Left ventricle myocardium superior (tissue), 1 donor: ENCODE data around the gene BCAM. TPM values are rescaled to one million over a fixed set of nuclear protein-coding genes. Genes with fewer than 3 reads are reported as not detected.

ENCODE experiments used
- ATAC-seq: fragments of 200-7000 bp; cut with Tn5 transposase; one replicate; pipeline ENCODE4 v1.9.1; 2020; ENCODE audit warnings: mild to moderate bottlenecking, moderate library complexity
- DNase-seq: peaks from one replicate; pipeline ENCODE4 v3.0.0-alpha.2; 2020
- intact Hi-C: fragments of 100-400 bp; cut with micrococcal nuclease; formaldehyde crosslinking; loops from one replicate; pipeline ENCODE4 v1.11.0; 2022
- total RNA-seq: library from RNA; stranded (reverse); fragmentation: NEBNext Ultra II Directional; extraction: Animal tissue kit (Norgen Biotek cat#: 25700); gene quantifications from one replicate; pipeline ENCODE4 v1.2.1, GENCODE V29; 2021
- donor health status: DM: no; HTN: yes; CAD: no; lungs with severe emphysema.

BCAM gene
- total RNA-seq, 1 donor from 2014 or later: 85.5 TPM

- DNase-seq (no peak), ATAC-seq (no peak)
- intact Hi-C loops: no loop called here
Measured at GRCh38 chr19:44785993-44786392, 22.9 kb upstream of the BCAM start.

GRCh38 chr19:44788971-44789370 lies 19.9 kb upstream of the BCAM start:
- no peak for DNase-seq
- intact Hi-C loops: no loop called here
- no peak for ATAC-seq

- ATAC-seq: no peak
- no peak for DNase-seq
- intact Hi-C loops: no loop called here
Measured at GRCh38 chr19:44789943-44790483, 18.9 kb upstream of the BCAM start.

GRCh38 chr19:44792281-44792680 lies 16.6 kb upstream of the BCAM start:
- ATAC-seq (no peak), DNase-seq (no peak)
- intact Hi-C loops: no loop called here

GRCh38 chr19:44794610-44795009 lies 14.3 kb upstream of the BCAM start:
- ATAC-seq (no peak), DNase-seq (no peak)
- intact Hi-C loops: loop anchor here (5.0 kb wide), 1 partner anchor 48 kb away; no protein-coding TSS in a partner anchor

GRCh38 chr19:44795398-44795987 lies 13.4 kb upstream of the BCAM start:
- ATAC-seq (no peak), DNase-seq (no peak)
- intact Hi-C loops: loop anchor here (5.0 kb wide), 1 partner anchor 47 kb away; no protein-coding TSS in a partner anchor

GRCh38 chr19:44796701-44797115 lies 12.2 kb upstream of the BCAM start:
- ATAC-seq (peak; percentile 91), DNase-seq (peak; percentile 66)
- intact Hi-C loops: loop anchor here (5.0 kb wide), 1 partner anchor 46 kb away; no protein-coding TSS in a partner anchor

- intact Hi-C loops: loop anchor here (5.0 kb wide), 1 partner anchor 43 kb away; no protein-coding TSS in a partner anchor
- ATAC-seq (no peak), DNase-seq (no peak)
Measured at GRCh38 chr19:44799627-44800346, 9.1 kb upstream of the BCAM start.

- intact Hi-C loops: no loop called here
- DNase-seq: peak; percentile 93
- ATAC-seq: peak; percentile 86
Measured at GRCh38 chr19:44800461-44800860, 8.4 kb upstream of the BCAM start.

- intact Hi-C loops: no loop called here
- DNase-seq: no peak
- ATAC-seq: no peak
Measured at GRCh38 chr19:44803442-44804428, 5.2 kb upstream of the BCAM start.

GRCh38 chr19:44806291-44806690 lies 2.6 kb upstream of the BCAM start:
- DNase-seq (no peak), ATAC-seq (no peak)
- intact Hi-C loops: no loop called here

- no peak for DNase-seq
- intact Hi-C loops: no loop called here
- no peak for ATAC-seq
Measured at GRCh38 chr19:44807162-44807561, 1.7 kb upstream of the BCAM start.

- DNase-seq (peak; percentile 50), ATAC-seq (peak; percentile 67)
- intact Hi-C loops: no loop called here
Measured at GRCh38 chr19:44807652-44808462, 1.0 kb upstream of the BCAM start.

GRCh38 chr19:44809577-44810233 lies 802 bp downstream of the BCAM start:
- ATAC-seq (peak; percentile 20), DNase-seq (no peak)
- intact Hi-C loops: no loop called here

GRCh38 chr19:44810234-44811121 lies 1.6 kb downstream of the BCAM start:
- DNase-seq: no peak
- no peak for ATAC-seq
- intact Hi-C loops: no loop called here

GRCh38 chr19:44811122-44811419 lies 2.2 kb downstream of the BCAM start:
- intact Hi-C loops: no loop called here
- ATAC-seq: no peak
- no peak for DNase-seq

- no peak for DNase-seq
- no peak for ATAC-seq
- intact Hi-C loops: no loop called here
Measured at GRCh38 chr19:44812142-44812718, 3.3 kb downstream of the BCAM start.
